DOHH2 (cell line): ENCODE data around the gene HMGN3.

ENCODE experiments used
- EZH2phosphoT487 ChIP-seq: fragments of 200-600 bp; sonication (generic); IDR thresholded peaks from 2 replicates; pipeline ENCODE4 v1.6.1; 2017; ENCODE audit warnings: borderline replicate concordance, mild to moderate bottlenecking, antibody characterized with exemption, low read length, moderate library complexity, mixed read lengths
- TF ChIP-seq, protein P1 (sequence below): fragments of 200-600 bp; sonication (generic); IDR thresholded peaks from one replicate; pipeline ENCODE4 v1.5.1; 2014; ENCODE audit warnings: antibody characterized with exemption, mild to moderate bottlenecking, low read depth, low read length; ENCODE audit not compliant: poor library complexity, severe bottlenecking

DNA sequence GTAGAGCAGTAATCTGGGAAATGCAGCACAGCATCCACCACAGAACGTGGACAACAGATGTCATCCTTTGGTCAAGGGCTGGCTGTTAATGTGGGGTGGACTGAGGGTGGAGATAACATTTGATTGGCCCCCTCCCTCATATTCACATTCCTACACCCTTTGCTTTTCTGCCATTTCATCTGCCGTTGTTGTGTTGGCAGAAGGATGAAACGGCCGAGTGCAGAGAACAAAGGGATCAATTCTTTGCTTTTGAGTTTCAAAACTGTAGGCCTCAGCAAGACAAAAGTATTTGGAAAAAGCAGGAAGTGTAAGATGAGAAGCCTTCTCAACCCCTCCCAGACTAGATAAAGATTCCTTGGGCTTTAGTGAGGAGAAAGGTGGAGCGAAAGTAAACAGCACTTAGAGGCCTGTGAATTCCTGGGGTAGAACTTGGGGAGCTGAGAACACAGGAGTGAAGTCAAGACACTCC lies 82.2 kb downstream of the HMGN3 start:
- TF ChIP-seq, protein P1, sequence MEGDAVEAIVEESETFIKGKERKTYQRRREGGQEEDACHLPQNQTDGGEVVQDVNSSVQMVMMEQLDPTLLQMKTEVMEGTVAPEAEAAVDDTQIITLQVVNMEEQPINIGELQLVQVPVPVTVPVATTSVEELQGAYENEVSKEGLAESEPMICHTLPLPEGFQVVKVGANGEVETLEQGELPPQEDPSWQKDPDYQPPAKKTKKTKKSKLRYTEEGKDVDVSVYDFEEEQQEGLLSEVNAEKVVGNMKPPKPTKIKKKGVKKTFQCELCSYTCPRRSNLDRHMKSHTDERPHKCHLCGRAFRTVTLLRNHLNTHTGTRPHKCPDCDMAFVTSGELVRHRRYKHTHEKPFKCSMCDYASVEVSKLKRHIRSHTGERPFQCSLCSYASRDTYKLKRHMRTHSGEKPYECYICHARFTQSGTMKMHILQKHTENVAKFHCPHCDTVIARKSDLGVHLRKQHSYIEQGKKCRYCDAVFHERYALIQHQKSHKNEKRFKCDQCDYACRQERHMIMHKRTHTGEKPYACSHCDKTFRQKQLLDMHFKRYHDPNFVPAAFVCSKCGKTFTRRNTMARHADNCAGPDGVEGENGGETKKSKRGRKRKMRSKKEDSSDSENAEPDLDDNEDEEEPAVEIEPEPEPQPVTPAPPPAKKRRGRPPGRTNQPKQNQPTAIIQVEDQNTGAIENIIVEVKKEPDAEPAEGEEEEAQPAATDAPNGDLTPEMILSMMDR, result no peak
- TF ChIP-seq EZH2phosphoT487, result no peak
